WERI-Rb-1 (cell line): Measurements from ENCODE around the gene SERPINE3.

ENCODE experiments used
- DNase-seq: peaks from one replicate; pipeline ENCODE4 v3.0.0-alpha.2; 2020
- H3K27ac ChIP-seq: fragments of 250-450 bp; sonication (Bioruptor Pico); 2 replicates; pipeline ENCODE4 v1.5.1; 2020; ENCODE audit warnings: mild to moderate bottlenecking, moderate library complexity
- H3K27me3 ChIP-seq: fragments of 250-450 bp; sonication (Bioruptor Pico); 2 replicates; pipeline ENCODE4 v1.5.1; 2021; ENCODE audit warnings: mild to moderate bottlenecking, low read depth, moderate library complexity; ENCODE audit not compliant: insufficient read depth, severe bottlenecking
- H3K36me3 ChIP-seq: fragments of 250-450 bp; sonication (Bioruptor Pico); 2 replicates; pipeline ENCODE4 v1.5.1; 2020; ENCODE audit warnings: mild to moderate bottlenecking, moderate library complexity
- H3K4me3 ChIP-seq: 2 replicates; pipeline ENCODE4 v1.5.1; 2011; ENCODE audit warnings: low read depth, mild to moderate bottlenecking, control low read depth, low read length
- H3K9me3 ChIP-seq: fragments of 250-450 bp; sonication (Bioruptor Pico); 2 replicates; pipeline ENCODE4 v1.5.1; 2021; ENCODE audit warnings: mild to moderate bottlenecking, moderate library complexity; ENCODE audit not compliant: severe bottlenecking
- CTCF ChIP-seq: IDR thresholded peaks from 2 replicates; pipeline ENCODE4 v1.5.1; 2011; ENCODE audit warnings: low read depth, mild to moderate bottlenecking, control low read depth, inconsistent platforms, low read length

The SERPINE3 gene

GRCh38 chr13:51370811-51371210, 31.3 kb downstream of the SERPINE3 start:
- Histone ChIP-seq H3K4me3 (no peak overlapping the region), H3K9me3 (no peaks in the 10 kb centered on the region), H3K36me3 (peaks cover 12% of the 10 kb centered on the region; the same call in 1 of the 2 replicates), H3K27ac (no peak overlapping the region), H3K27me3 (no peaks in the 10 kb centered on the region)
- DNase-seq, result no peak
- no peak for TF ChIP-seq CTCF

- no peak overlapping the region for H3K27ac ChIP-seq
- peaks cover 8% of the 10 kb centered on the region; the same call in 1 of the 2 replicates for H3K36me3 ChIP-seq
Measured at GRCh38 chr13:51371768-51372399, 32.4 kb downstream of the SERPINE3 start.

GRCh38 chr13:51373451-51373850, 34.0 kb downstream of the SERPINE3 start:
- no peak for DNase-seq
- Histone ChIP-seq H3K27ac (no peak overlapping the region), H3K36me3 (peaks cover 8% of the 10 kb centered on the region; the same call in 1 of the 2 replicates), H3K27me3 (no peaks in the 10 kb centered on the region), H3K9me3 (no peaks in the 10 kb centered on the region), H3K4me3 (no peak overlapping the region)
- TF ChIP-seq CTCF, result no peak

More at GRCh38 chr13:51371768-51372399, 32.4 kb downstream of the SERPINE3 start:
- no peak for TF ChIP-seq CTCF
- H3K27me3 ChIP-seq, result no peaks in the 10 kb centered on the region
- no peak overlapping the region for H3K4me3 ChIP-seq
- no peaks in the 10 kb centered on the region for H3K9me3 ChIP-seq
- no peak for DNase-seq

- H3K27ac ChIP-seq, result no peak overlapping the region
- H3K36me3 ChIP-seq, result no peaks in the 10 kb centered on the region
- no peak overlapping the region for H3K4me3 ChIP-seq
- TF ChIP-seq CTCF, result no peak
- no peaks in the 10 kb centered on the region for H3K9me3 ChIP-seq
- DNase-seq, result no peak
- H3K27me3 ChIP-seq, result no peaks in the 10 kb centered on the region
Measured at GRCh38 chr13:51380269-51380668, 40.8 kb downstream of the SERPINE3 start.

- no peak for TF ChIP-seq CTCF
- no peaks in the 10 kb centered on the region for H3K9me3 ChIP-seq
- DNase-seq, result no peak
- no peak overlapping the region for H3K27ac ChIP-seq
- no peaks in the 10 kb centered on the region for H3K27me3 ChIP-seq
- no peak overlapping the region for H3K4me3 ChIP-seq
- H3K36me3 ChIP-seq, result no peaks in the 10 kb centered on the region
Measured at GRCh38 chr13:51385114-51385513, 45.6 kb downstream of the SERPINE3 start.

- Histone ChIP-seq H3K27me3 (no peaks in the 10 kb centered on the region), H3K27ac (no peak overlapping the region), H3K9me3 (no peaks in the 10 kb centered on the region), H3K4me3 (no peak overlapping the region), H3K36me3 (no peaks in the 10 kb centered on the region)
- TF ChIP-seq CTCF, result no peak
- no peak for DNase-seq
Measured at GRCh38 chr13:51394724-51395123, 55.2 kb downstream of the SERPINE3 start.
